ENCODE measurements around the gene CLIC4. TPM values are rescaled to one million over a fixed set of nuclear protein-coding genes. Genes with fewer than 3 reads are reported as not detected.

Gene CLIC4
- total and polyA plus RNA-seq, 9 of the 15 experiments (the other 6 are each of a cell fraction or from before 2014, with no cell fraction given): 16.0 to 67.5 (median 38.4) TPM

DNA sequence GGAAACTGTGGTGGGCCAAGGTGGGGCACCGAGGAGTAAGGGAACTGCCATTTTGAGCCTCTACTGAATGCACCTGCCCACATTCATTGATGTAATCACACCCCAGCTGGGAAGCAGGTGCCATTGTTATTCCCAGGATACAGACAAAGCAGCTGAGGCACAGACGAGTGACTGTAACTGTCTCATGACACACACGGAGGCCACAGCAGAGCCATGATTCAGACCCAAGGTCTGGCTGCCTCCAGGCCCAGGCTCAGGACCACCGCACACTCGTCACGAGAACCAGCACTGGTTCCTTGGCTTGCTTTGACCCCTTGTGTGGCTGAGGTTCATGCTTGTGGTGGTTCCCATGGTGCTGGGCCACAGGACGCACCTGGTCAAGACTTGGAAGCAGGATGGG lies 45.6 kb upstream of the CLIC4 start:
- H3K9me3 ChIP-seq (replicated peaks; ENCODE audit: control insufficient read depth, insufficient read depth, low read depth, low read length): no peaks in the 10 kb centered on the region
- CTCF ChIA-PET (ENCODE audit: low intra/inter-chr PET ratio): no interaction called here
- DNase-seq (ENCODE audit: extremely low read depth in 1 of 4, low spot score in 3 of 4) (peak in 1 of 4 experiments; percentile 4), FAIRE-seq (no peak), ATAC-seq (no peak)
- H3K27me3 ChIP-seq (ENCODE audit: control insufficient read depth in 2 of 2, insufficient read depth in 2 of 2, low read length in 2 of 2): no peaks in the 10 kb centered on the region
- no peaks in the 10 kb centered on the region for H3K9me1 ChIP-seq (ENCODE audit: control insufficient read depth, insufficient read depth, low read length)
- peaks cover 17 to 19% of the 10 kb centered on the region in 2 experiments for H3K4me1 ChIP-seq (replicated peaks in 1 of 2; ENCODE audit: control insufficient read depth in 2 of 2, insufficient read depth in 2 of 2, low read length in 2 of 2)
- intact Hi-C loops (cut with micrococcal nuclease): no loop called here
- 56% methylated on average over 7 of the region's 7 CpGs for WGBS (ENCODE audit: insufficient coverage, low coverage, missing lambda C conversion rate)
- no peak overlapping the region for H3K27ac ChIP-seq (ENCODE audit: extremely low read depth, low read depth, low read length)
- H3K4me2 ChIP-seq (ENCODE audit: insufficient read depth, low read length): no peak overlapping the region
- BruUV-seq (replicated peaks): no TSS peak
- H3K79me2 ChIP-seq (ENCODE audit: control insufficient read depth, insufficient read depth, low read length): no peaks in the 10 kb centered on the region
- H3K36me3 ChIP-seq (ENCODE audit: control insufficient read depth, insufficient read depth, low read length): no peaks in the 10 kb centered on the region
- no peak overlapping the region for H3K4me3 ChIP-seq
- in situ Hi-C loops (cut with MboI): no loop called here
- peak overlapping the region in 1 of 2 experiments; percentile 31; a peak in 2 of 4 replicates for H3K9ac ChIP-seq (ENCODE audit: insufficient read depth in 1 of 2, low read depth in 2 of 2, low read length in 2 of 2)
- TF ChIP-seq CEBPB (tag; IDR thresholded peaks at IDR 0.05) (no peak), ZNF318 (IDR thresholded peaks at IDR 0.05; ENCODE audit: borderline replicate concordance in 1 of 2, low read depth in 1 of 2) (no peak), ESRRA (IDR thresholded peaks at IDR 0.05; ENCODE audit: borderline replicate concordance, low read depth) (no peak), GATA2 (CRISPR knock-in tag; IDR thresholded peaks at IDR 0.05) (no peak)
- TF ChIP-seq, protein P1, sequence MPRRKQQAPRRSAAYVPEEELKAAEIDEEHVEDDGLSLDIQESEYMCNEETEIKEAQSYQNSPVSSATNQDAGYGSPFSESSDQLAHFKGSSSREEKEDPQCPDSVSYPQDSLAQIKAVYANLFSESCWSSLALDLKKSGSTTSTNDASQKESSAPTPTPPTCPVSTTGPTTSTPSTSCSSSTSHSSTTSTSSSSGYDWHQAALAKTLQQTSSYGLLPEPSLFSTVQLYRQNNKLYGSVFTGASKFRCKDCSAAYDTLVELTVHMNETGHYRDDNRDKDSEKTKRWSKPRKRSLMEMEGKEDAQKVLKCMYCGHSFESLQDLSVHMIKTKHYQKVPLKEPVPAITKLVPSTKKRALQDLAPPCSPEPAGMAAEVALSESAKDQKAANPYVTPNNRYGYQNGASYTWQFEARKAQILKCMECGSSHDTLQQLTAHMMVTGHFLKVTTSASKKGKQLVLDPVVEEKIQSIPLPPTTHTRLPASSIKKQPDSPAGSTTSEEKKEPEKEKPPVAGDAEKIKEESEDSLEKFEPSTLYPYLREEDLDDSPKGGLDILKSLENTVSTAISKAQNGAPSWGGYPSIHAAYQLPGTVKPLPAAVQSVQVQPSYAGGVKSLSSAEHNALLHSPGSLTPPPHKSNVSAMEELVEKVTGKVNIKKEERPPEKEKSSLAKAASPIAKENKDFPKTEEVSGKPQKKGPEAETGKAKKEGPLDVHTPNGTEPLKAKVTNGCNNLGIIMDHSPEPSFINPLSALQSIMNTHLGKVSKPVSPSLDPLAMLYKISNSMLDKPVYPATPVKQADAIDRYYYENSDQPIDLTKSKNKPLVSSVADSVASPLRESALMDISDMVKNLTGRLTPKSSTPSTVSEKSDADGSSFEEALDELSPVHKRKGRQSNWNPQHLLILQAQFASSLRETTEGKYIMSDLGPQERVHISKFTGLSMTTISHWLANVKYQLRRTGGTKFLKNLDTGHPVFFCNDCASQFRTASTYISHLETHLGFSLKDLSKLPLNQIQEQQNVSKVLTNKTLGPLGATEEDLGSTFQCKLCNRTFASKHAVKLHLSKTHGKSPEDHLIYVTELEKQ (CRISPR knock-in tag; IDR thresholded peaks at IDR 0.05): no peak
- POLR2A ChIA-PET: interaction anchor here (1.7 kb wide), 1 partner anchor 45 kb away, joined by 7 read pairs; the partner anchor contains the start of gene CLIC4
- 0 out of 2 replicates have a peak overlapping the region, but pooled peaks have one; percentile 38 for H2AFZ ChIP-seq (ENCODE audit: low read depth, low read length)
- H4K20me1 ChIP-seq (replicated peaks; ENCODE audit: control insufficient read depth, insufficient read depth, low read length): no peaks in the 10 kb centered on the region

Measured in K562 (cell line).